Islet of Langerhans (tissue), 1 donor: ENCODE results near the gene PRR30.
"Not testable (repeated sequence)": the region's sequence is repeated elsewhere in the genome, so short reads cannot be mapped to it uniquely, and the experiment has no call there.

ENCODE experiments used
- FAIRE-seq: peaks from one replicate; lab custom pipeline; 2011; peaks lifted over from hg19 to GRCh38; lab: Jason Lieb, UNC

Gene PRR30

GRCh38 chr2:27128668-27129571 lies 10.3 kb downstream of the PRR30 start:
- FAIRE-seq, result no peak

- no peak for FAIRE-seq
These were observed 11.1 kb downstream of the PRR30 start for GRCh38 chr2:27127883-27128667.

- no peak for FAIRE-seq
These were observed 12.9 kb downstream of the PRR30 start for GRCh38 chr2:27126252-27126710.

- FAIRE-seq, result no peak
These were observed 14.1 kb downstream of the PRR30 start for GRCh38 chr2:27125104-27125503.

GRCh38 chr2:27123302-27124150 lies 15.7 kb downstream of the PRR30 start, which contains the start of gene ABHD1:
TSS of gene ABHD1 (plus strand) at chr2:27123815. CDS start at chr2:27123949, 134 bp downstream.
- FAIRE-seq, result no peak

GRCh38 chr2:27122791-27123190 lies 16.4 kb downstream of the PRR30 start:
- FAIRE-seq, result no peak

GRCh38 chr2:27121906-27122305 lies 17.3 kb downstream of the PRR30 start:
- no peak for FAIRE-seq

GRCh38 chr2:27119330-27119670 lies 19.9 kb downstream of the PRR30 start:
- FAIRE-seq, result not testable (repeated sequence)

GRCh38 chr2:27118525-27119329 lies 20.5 kb downstream of the PRR30 start, which contains the start of gene CGREF1:
TSS of gene CGREF1 (minus strand) at chr2:27119128. CDS start at chr2:27104366, 14,762 bp downstream.
- FAIRE-seq, result no peak

GRCh38 chr2:27117995-27118524 lies 21.1 kb downstream of the PRR30 start:
- no peak for FAIRE-seq

GRCh38 chr2:27115519-27115918 lies 23.7 kb downstream of the PRR30 start:
- FAIRE-seq, result no peak

- not testable (repeated sequence) for FAIRE-seq
These were observed 27.7 kb downstream of the PRR30 start for GRCh38 chr2:27111392-27112078.

- not testable (repeated sequence) for FAIRE-seq
These were observed 28.4 kb downstream of the PRR30 start for GRCh38 chr2:27110603-27111352.

- FAIRE-seq, result no peak
These were observed 30.1 kb downstream of the PRR30 start for GRCh38 chr2:27109083-27109482.

GRCh38 chr2:27108221-27108620 lies 31.0 kb downstream of the PRR30 start:
- FAIRE-seq, result no peak

GRCh38 chr2:27105981-27106380 lies 33.2 kb downstream of the PRR30 start:
- FAIRE-seq, result no peak

- FAIRE-seq, result no peak
These were observed 36.9 kb downstream of the PRR30 start for GRCh38 chr2:27102329-27102728.

GRCh38 chr2:27100036-27100435 lies 39.2 kb downstream of the PRR30 start:
- no peak for FAIRE-seq

- FAIRE-seq, result no peak
These were observed 39.8 kb downstream of the PRR30 start for GRCh38 chr2:27099334-27099955.
